GM19351 (cell line): ENCODE results near the gene MXD4.

Source experiments
- ATAC-seq: cut with Tn5 transposase; IDR thresholded peaks from one replicate; pipeline ENCODE4 v1.9.1; 2021; ENCODE audit warnings: mild to moderate bottlenecking, moderate library complexity; ENCODE audit not compliant: unreplicated experiment

MXD4 gene

GRCh38 chr4:2264481-2265041 is 2.7 kb upstream of the MXD4 start:
- no peak for ATAC-seq

DNA sequence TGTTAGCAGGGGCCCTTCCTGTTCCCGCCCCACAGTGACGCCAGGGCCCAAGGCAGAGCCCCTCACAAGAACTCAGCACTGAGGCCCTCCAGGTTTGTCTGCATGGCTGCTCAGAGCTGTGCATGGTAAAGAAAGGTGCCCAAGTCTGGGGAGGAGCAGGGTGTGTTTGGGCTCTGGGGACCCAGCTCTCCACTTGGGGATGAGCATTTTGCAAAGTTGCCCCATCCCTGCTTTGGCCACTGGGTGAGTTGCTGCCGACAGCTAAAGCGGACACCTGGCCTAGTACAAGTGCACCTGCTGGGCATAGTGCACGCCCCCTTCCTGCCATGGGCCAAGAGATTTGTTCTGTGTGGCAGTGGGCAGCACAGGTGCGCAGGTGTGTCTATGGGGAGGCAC is 2.0 kb upstream of the MXD4 start:
- no peak for ATAC-seq

GRCh38 chr4:2262944-2263250 is 988 bp upstream of the MXD4 start:
- no peak for ATAC-seq

- ATAC-seq = peak; percentile 89
These were observed 435 bp upstream of the MXD4 start for GRCh38 chr4:2262145-2262943.

DNA sequence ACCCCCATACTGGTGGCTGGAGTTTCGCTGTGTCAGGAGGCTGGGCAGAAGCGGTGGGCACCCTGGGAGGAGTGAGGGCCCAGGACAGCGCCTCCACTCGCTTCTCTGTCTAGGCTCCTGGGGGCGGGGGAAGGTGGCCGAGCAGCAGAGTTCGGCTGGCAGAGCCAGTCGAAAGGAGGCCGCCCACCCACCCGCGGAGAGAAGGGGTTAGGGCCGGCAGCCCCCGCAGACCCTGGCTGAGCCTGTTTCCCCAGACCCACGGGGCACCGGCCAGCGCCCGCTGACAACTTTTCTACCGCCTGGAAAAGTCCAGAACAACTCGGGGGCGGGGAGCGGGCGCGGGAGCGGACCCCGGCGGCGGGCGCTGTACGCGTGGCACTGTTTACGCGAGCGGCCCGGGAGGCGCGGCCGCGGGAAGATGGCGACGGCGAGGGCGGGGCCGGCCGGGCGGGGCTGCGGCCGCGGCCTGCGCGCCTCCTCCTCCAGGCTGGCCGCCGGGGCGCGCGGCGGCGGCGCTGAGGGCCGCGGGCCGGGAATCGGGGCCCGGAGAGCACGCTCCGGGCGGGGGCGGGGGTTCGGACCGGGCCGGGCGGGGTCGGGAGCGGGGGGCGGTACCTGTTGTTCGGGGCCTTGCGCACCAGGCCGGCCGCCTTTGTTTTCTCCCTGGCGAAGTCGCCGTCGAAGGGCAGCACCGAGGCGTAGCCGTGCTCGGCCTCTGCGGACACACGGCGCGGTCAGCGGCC is 628 bp downstream of the MXD4 start:
- ATAC-seq = peak; percentile 19

DNA sequence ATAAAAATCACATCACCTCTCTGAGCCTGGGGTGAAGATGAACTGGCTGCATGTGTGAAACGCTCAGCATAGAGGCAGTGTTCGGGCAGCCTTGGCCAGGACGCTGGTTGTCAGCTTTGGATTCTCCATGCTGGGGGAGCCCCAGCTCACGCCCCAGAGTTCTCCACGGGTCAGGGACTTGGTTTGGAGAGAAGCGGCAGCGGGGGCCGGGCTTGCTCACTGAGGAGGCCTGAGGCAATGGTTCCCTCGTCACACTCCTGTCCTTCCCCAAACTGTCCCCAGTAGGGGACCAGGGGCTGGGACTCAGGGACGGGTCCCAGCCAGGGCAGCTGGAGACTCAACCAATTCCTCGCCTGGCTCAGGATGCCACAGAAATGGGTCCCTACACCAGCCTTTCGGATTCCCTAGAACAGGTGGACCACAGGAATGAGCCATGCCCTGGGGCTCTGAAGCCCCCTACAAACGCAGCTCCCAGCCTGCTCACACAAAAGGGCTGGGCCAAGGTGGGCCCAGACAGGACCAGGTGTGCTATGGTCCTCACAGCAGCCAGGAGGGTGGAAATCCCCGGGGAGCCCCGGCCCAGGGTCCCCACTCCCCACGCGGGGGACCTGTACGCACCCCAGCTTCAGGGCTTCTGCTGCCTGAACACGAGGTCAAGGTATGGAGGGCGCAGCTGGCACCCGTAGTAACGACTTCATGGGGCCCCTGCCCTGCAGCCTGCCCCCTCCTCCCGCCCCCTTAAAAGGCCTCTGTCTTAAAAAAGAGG is 1.4 kb downstream of the MXD4 start:
- no peak for ATAC-seq

DNA sequence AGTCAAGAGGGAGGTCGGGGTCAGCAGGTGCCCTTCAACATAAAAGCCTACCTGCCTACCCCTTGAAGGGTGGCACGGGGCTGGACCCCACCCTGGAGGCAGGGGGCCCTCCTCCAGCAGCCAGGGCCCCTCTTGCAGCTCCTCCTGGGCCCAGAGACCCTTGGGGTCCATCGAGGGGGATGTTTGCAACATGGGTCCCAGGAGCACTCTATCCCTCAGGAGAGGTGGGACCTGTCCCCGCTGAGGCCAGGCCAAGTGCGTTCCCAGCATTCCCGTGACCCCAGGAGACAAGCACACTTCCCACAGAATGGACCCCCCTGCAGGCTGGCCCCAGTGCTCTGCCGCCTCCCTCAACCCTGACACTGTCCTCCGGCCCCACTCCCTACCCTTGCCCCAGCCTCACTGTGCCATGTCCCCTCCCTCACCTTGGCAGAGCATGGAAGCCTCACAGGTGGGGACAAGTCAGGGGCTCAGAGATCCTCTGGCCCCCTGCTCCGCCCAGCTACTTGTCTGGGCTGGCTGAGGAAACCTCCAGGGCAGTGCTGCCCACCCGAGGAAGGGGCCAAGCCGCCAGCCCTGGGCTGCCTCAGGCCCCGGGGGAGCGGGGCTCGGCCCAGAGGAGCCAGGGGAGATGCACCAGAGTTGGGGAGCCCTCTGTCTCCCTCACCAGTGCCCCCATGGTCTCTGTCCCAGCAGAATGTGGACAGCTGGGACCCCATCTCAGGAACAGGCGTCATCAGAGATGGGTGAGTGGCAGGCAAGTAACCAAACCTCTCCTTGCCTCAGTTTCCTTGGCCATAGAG is 2.2 kb downstream of the MXD4 start:
- ATAC-seq = no peak

GRCh38 chr4:2259036-2259540 is 2.8 kb downstream of the MXD4 start:
- no peak for ATAC-seq

- ATAC-seq = no peak
These were observed 3.5 kb downstream of the MXD4 start for GRCh38 chr4:2258091-2259035.

GRCh38 chr4:2257361-2258081 is 4.4 kb downstream of the MXD4 start:
- ATAC-seq = no peak

DNA sequence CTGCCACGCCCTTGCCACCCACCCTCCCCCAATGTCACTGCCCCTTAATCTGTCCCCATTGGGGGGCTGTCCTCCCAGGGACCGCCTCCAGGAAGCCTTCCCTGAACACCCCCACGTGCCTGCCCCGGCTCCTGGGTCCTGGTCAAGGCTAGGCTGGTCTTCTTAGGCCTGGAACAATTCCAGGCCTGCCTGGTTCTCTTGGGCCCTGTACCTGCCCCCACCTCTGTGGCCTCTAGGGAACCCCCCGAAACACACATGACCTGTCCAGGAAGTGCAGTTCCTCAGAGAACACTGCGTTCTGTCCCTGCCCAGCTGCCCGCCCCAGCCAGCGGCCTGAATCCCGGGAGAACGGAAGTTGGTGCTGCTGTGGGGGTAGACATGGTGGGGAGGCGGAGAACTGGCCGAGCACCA is 5.1 kb downstream of the MXD4 start:
- ATAC-seq = no peak

- ATAC-seq = no peak
These were observed 5.7 kb downstream of the MXD4 start for GRCh38 chr4:2256156-2256731.

- no peak for ATAC-seq
These were observed 6.3 kb downstream of the MXD4 start for GRCh38 chr4:2255501-2256155.

- ATAC-seq = no peak
These were observed 7.0 kb downstream of the MXD4 start for GRCh38 chr4:2254665-2255500.

DNA sequence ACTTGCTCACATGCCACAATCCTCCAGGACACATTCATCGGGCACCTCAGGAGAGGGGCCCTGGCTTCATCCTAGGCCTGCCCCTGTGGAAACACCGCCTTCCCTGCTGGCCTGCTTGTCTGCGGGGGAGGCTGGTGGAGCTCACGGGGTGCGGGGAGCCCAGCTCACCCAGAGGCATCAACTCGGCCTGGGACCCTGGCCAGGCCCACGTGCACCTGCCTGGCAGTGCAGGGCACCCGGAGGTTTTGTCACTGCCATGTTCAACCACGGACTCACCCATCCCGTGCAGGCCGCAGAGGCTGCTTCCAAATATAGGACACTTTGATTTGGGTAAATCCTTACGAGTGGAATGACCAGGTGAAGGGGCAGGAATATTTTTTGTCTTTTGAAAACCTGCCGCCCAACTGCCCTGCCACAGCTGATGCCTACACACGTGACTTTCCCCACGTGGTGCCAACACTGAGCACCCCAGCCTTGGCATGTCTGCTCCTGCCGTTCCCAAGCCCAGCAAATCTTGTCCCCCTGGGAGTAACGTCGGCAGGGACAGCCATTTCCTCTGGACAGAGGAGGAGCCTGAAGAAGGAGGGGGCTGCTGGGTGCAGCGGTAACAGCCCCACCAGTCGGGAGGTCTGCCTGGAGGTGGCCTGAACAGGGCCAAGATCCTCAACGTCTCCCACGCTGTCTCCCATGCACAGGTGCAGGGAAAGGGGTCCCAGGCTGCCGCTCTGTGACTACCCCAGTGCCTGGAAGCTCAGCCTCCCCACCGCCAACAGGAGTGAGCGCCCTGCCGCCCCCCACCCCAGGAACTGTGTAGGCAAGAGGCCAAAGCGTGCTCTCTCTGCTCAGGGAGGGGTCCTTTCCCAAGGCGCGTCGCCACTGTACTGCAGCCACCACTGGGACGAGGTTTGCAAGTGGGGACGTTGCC is 8.5 kb downstream of the MXD4 start:
- no peak for ATAC-seq

DNA sequence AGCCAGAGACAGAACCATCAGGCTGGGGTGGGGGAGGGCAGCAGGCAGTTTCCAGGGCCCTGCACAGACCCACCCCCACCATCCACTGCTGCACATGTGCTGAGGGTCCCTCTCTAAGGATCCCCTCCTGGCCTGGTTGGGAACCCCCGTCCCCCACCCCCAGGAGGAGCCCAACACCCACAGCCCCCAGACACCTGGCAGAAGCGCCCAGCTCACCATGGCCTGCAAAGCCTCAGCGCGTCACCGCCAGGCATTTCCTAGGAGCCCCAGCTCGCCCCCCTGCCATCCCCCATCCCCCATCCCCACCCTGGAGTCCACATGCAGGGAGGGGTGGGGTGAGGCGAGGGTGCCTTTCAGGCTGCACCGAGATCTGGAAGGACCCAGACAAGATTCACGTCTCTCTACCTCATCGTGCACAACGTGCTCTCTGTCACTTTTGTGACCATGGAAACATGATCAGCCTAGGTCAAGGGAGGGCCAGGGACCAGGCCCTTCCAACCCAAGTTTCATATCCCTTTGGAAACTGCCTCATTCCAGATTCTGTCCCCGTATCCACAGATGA is 9.3 kb downstream of the MXD4 start:
- ATAC-seq = no peak
